ENCODE results near the gene ARHGAP15.

The ARHGAP15 gene

DNA sequence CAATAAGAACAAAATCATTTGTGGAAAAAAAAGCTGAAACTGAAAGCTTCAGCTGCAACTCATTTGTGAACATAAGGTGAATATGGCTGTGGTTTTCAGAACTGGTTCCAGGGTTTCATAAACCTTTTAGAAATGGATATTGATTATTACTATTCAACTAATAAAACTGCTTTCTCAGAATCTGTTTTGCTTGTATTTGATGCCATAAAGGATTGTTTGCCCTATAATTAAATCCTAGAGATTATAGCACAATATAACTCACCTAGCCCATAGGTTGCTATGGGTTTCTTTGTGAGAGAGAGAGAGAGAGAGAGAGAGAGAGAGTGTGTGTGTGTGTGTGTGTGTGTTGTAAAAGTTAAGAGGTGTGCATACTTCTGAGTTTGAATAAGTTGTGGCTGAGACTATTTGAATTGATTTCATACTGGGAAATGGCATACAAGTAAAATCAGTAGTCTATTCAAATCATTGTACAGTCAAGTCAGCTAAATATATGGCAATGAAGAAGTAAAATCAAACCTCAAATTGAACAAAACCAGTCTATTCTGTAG lies 339.2 kb downstream of the ARHGAP15 start:
- TF ChIP-seq CREB1 (IDR thresholded peaks at IDR 0.05; ENCODE audit: low read depth): no peak
- TF ChIP-seq, protein P1, sequence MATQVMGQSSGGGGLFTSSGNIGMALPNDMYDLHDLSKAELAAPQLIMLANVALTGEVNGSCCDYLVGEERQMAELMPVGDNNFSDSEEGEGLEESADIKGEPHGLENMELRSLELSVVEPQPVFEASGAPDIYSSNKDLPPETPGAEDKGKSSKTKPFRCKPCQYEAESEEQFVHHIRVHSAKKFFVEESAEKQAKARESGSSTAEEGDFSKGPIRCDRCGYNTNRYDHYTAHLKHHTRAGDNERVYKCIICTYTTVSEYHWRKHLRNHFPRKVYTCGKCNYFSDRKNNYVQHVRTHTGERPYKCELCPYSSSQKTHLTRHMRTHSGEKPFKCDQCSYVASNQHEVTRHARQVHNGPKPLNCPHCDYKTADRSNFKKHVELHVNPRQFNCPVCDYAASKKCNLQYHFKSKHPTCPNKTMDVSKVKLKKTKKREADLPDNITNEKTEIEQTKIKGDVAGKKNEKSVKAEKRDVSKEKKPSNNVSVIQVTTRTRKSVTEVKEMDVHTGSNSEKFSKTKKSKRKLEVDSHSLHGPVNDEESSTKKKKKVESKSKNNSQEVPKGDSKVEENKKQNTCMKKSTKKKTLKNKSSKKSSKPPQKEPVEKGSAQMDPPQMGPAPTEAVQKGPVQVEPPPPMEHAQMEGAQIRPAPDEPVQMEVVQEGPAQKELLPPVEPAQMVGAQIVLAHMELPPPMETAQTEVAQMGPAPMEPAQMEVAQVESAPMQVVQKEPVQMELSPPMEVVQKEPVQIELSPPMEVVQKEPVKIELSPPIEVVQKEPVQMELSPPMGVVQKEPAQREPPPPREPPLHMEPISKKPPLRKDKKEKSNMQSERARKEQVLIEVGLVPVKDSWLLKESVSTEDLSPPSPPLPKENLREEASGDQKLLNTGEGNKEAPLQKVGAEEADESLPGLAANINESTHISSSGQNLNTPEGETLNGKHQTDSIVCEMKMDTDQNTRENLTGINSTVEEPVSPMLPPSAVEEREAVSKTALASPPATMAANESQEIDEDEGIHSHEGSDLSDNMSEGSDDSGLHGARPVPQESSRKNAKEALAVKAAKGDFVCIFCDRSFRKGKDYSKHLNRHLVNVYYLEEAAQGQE (IDR thresholded peaks at IDR 0.05; ENCODE audit: low read depth): no peak
- no peak for TF ChIP-seq CEBPB (IDR thresholded peaks at IDR 0.05)
- no peak for TF ChIP-seq YY1 (IDR thresholded peaks at IDR 0.05; ENCODE audit: low read depth)
- no peak for TF ChIP-seq RAD21 (IDR thresholded peaks at IDR 0.05; ENCODE audit: low read depth)
- TF ChIP-seq, protein P2, sequence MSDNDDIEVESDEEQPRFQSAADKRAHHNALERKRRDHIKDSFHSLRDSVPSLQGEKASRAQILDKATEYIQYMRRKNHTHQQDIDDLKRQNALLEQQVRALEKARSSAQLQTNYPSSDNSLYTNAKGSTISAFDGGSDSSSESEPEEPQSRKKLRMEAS (IDR thresholded peaks at IDR 0.05): no peak
- TF ChIP-seq EGR1 (IDR thresholded peaks at IDR 0.05): no peak
- no peak for TF ChIP-seq TEAD4 (IDR thresholded peaks at IDR 0.05)
- TF ChIP-seq NFIC (IDR thresholded peaks at IDR 0.05): no peak
- no peak for TF ChIP-seq ZBTB7A (IDR thresholded peaks at IDR 0.05; ENCODE audit: low read depth)
- no peak for TF ChIP-seq EP300 (IDR thresholded peaks at IDR 0.05; ENCODE audit: borderline replicate concordance)
- no peak for TF ChIP-seq TCF12 (IDR thresholded peaks at IDR 0.05; ENCODE audit: low read depth)
- no peak for TF ChIP-seq FOXM1 (IDR thresholded peaks at IDR 0.05; ENCODE audit: borderline replicate concordance, low read depth)
- TF ChIP-seq, protein P3, sequence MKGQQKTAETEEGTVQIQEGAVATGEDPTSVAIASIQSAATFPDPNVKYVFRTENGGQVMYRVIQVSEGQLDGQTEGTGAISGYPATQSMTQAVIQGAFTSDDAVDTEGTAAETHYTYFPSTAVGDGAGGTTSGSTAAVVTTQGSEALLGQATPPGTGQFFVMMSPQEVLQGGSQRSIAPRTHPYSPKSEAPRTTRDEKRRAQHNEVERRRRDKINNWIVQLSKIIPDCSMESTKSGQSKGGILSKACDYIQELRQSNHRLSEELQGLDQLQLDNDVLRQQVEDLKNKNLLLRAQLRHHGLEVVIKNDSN (IDR thresholded peaks at IDR 0.05): no peak
- no peak for TF ChIP-seq TAF1 (IDR thresholded peaks at IDR 0.05; ENCODE audit: low read depth)

DNA sequence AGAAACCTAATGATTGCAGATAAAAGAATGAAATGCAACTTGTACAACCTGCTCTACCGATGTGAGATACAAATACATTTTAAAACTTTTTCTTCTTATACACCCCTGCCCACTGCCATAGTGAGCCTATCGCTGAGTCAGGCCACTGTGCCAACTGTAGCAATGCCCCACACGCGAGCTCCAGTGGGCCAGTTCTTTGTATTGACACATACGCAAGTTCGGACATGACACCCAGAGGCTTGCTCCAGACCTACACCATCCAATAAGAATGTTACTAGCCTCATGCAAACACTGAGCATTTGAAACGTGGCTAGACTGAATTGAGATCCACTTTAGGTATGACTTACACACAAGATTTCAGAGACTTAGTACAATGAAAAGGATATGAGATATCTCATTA lies 340.1 kb downstream of the ARHGAP15 start:
- TF ChIP-seq EP300 (IDR thresholded peaks at IDR 0.05; ENCODE audit: borderline replicate concordance) (no peak), YY1 (IDR thresholded peaks at IDR 0.05; ENCODE audit: low read depth) (no peak), CEBPB (IDR thresholded peaks at IDR 0.05) (no peak), ZBTB7A (IDR thresholded peaks at IDR 0.05; ENCODE audit: low read depth) (no peak)

DNA sequence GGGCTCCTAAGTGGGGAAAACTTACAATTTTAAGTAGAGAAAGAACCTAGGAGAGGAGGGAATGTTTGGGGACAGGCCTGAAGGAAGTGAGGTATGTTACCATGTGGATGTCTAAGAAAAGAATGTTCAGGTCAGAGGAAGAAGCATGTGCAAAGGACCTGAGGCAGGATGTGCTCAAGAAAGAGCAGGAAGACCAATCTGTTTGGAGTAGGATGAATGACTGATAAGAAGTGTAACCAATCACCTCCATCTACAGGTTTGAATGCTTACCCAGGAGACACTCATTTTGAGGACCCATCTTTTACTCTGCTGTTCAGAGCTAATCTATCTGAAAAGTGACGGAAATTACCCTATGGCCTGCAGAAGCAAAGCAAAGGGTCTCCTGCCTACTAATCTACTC lies 342.3 kb downstream of the ARHGAP15 start:
- no peak for TF ChIP-seq TCF12 (IDR thresholded peaks at IDR 0.05; ENCODE audit: low read depth)
- no peak for TF ChIP-seq TEAD4 (IDR thresholded peaks at IDR 0.05)
- TF ChIP-seq YY1 (IDR thresholded peaks at IDR 0.05; ENCODE audit: low read depth): no peak
- no peak for TF ChIP-seq TAF1 (IDR thresholded peaks at IDR 0.05; ENCODE audit: low read depth)
- TF ChIP-seq FOXM1 (IDR thresholded peaks at IDR 0.05; ENCODE audit: borderline replicate concordance, low read depth): no peak
- TF ChIP-seq, protein P3 (IDR thresholded peaks at IDR 0.05): no peak
- no peak for TF ChIP-seq ZBTB7A (IDR thresholded peaks at IDR 0.05; ENCODE audit: low read depth)

DNA sequence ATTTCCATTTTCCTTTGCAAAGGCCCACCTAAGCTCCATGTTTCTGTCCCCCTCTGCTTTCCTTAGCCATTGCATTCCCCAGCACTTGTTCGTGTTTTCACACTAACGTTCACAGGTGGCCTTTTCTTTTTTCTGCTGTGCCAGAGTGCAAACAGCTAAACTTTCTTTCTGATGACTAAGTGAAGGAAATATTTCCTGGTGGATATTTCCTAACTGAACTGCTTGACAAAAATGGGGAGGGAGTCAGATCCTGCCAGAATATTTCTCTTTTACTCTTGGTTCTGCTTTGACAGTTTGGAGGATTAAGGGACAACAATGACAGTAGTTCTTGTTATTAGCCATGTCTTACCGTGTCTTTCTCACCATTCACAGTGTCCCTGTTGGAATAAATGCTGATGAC lies 344.0 kb downstream of the ARHGAP15 start:
- TF ChIP-seq FOXM1 (IDR thresholded peaks at IDR 0.05; ENCODE audit: borderline replicate concordance, low read depth): no peak

DNA sequence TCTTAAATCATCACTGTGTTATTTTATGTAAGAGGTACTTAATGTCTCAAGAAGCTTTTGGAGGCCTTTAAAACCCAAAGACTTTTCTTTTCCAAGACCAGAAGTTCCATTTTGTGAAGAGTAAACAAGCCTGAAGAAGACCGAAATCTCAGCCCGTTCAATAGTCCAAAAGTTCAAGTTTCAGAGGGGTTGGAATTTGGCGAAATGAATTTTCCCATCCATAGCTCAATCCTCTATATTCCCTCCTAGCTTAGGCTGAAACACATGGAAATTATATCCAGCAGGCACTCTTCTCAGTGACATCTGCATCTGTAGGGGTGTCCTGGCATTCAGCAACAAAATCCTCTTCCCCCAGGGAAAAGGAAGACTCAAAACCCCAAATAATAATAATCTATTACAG lies 344.6 kb downstream of the ARHGAP15 start:
- no peak for TF ChIP-seq EP300 (IDR thresholded peaks at IDR 0.05; ENCODE audit: borderline replicate concordance)
- TF ChIP-seq YY1 (IDR thresholded peaks at IDR 0.05; ENCODE audit: low read depth): no peak
- no peak for TF ChIP-seq FOXM1 (IDR thresholded peaks at IDR 0.05; ENCODE audit: borderline replicate concordance, low read depth)
- no peak for TF ChIP-seq RAD21 (IDR thresholded peaks at IDR 0.05; ENCODE audit: low read depth)
- no peak for TF ChIP-seq CEBPB (IDR thresholded peaks at IDR 0.05)
- TF ChIP-seq TCF12 (IDR thresholded peaks at IDR 0.05; ENCODE audit: low read depth): no peak
- TF ChIP-seq TEAD4 (IDR thresholded peaks at IDR 0.05): no peak
- TF ChIP-seq, protein P3 (IDR thresholded peaks at IDR 0.05): no peak
- TF ChIP-seq, protein P2 (IDR thresholded peaks at IDR 0.05): no peak
- no peak for TF ChIP-seq NFIC (IDR thresholded peaks at IDR 0.05)
- no peak for TF ChIP-seq EGR1 (IDR thresholded peaks at IDR 0.05)

DNA sequence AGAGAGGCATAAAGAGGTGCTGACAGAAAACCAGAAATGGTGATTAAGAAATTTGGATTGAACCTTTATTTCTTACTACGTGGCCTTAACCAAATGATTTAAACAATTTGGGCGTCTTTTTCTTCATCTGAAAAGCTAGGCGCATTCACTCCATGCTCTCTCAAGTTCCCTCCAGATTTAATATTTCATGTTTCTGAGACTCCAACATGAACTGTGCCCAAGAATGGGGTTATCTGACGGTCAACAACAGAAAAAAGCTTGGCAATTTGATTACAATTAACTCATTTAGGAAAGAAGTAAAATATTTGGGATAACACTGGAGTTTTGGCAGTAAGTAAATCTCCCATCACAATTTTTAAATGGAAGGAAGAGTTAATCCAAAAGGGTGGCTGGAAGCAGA lies 345.4 kb downstream of the ARHGAP15 start:
- TF ChIP-seq CEBPB (IDR thresholded peaks at IDR 0.05) (no peak), YY1 (IDR thresholded peaks at IDR 0.05; ENCODE audit: low read depth) (no peak), TAF1 (IDR thresholded peaks at IDR 0.05; ENCODE audit: low read depth) (no peak), CREB1 (IDR thresholded peaks at IDR 0.05; ENCODE audit: low read depth) (no peak), FOXM1 (IDR thresholded peaks at IDR 0.05; ENCODE audit: borderline replicate concordance, low read depth) (no peak), EGR1 (IDR thresholded peaks at IDR 0.05) (no peak), NFIC (IDR thresholded peaks at IDR 0.05) (no peak), TCF12 (IDR thresholded peaks at IDR 0.05; ENCODE audit: low read depth) (no peak), TEAD4 (IDR thresholded peaks at IDR 0.05) (no peak), EP300 (IDR thresholded peaks at IDR 0.05; ENCODE audit: borderline replicate concordance) (no peak), ZBTB7A (IDR thresholded peaks at IDR 0.05; ENCODE audit: low read depth) (no peak), RAD21 (IDR thresholded peaks at IDR 0.05; ENCODE audit: low read depth) (no peak)
- TF ChIP-seq, protein P2 (IDR thresholded peaks at IDR 0.05): no peak
- TF ChIP-seq, protein P1 (IDR thresholded peaks at IDR 0.05; ENCODE audit: low read depth): no peak
- TF ChIP-seq, protein P3 (IDR thresholded peaks at IDR 0.05): no peak

Data from Ishikawa (cell line).